Parathyroid adenoma (tissue), 2 donors: ENCODE data around the gene TTL.

Source experiments
- H2AFZ ChIP-seq: fragments of 300-600 bp; sonication (generic); one replicate; pipeline ENCODE4 v1.7.0; 2017; ENCODE audit warnings: antibody characterized with exemption, mild to moderate bottlenecking
- H3K27ac ChIP-seq: fragments of 300-600 bp; sonication (generic); one replicate; pipeline ENCODE4 v1.7.0; 2017
- H3K27me3 ChIP-seq: fragments of 300-600 bp; sonication (generic); one replicate; pipeline ENCODE4 v1.7.0; 2017; ENCODE audit warnings: low read length; ENCODE audit not compliant: control insufficient read depth, insufficient read depth
- H3K36me3 ChIP-seq: fragments of 300-600 bp; sonication (generic); one replicate; pipeline ENCODE4 v1.7.0; 2017; ENCODE audit warnings: low read length; ENCODE audit not compliant: control insufficient read depth, insufficient read depth
- H3K4me1 ChIP-seq: fragments of 300-600 bp; sonication (generic); one replicate; pipeline ENCODE4 v1.7.0; 2017; ENCODE audit warnings: control low read depth
- H3K4me2 ChIP-seq: fragments of 300-600 bp; sonication (generic); one replicate; pipeline ENCODE4 v1.7.0; 2017; ENCODE audit warnings: low read length
- H3K4me3 ChIP-seq: fragments of 300-600 bp; sonication (generic); one replicate; pipeline ENCODE4 v1.7.0; 2017; ENCODE audit warnings: low read depth, low read length
- H3K79me2 ChIP-seq: fragments of 300-600 bp; sonication (generic); one replicate; pipeline ENCODE4 v1.7.0; 2017; ENCODE audit warnings: control low read depth
- H3K9ac ChIP-seq: fragments of 300-600 bp; sonication (generic); one replicate; pipeline ENCODE4 v1.7.0; 2017; ENCODE audit warnings: mild to moderate bottlenecking
- H3K9me3 ChIP-seq: fragments of 300-600 bp; sonication (generic); one replicate; pipeline ENCODE4 v1.7.0; 2017; ENCODE audit warnings: low read length; ENCODE audit not compliant: control insufficient read depth
- CTCF ChIP-seq: fragments of 300-600 bp; sonication (generic); IDR thresholded peaks from one replicate; pipeline ENCODE4 v1.7.0; 2017; ENCODE audit warnings: antibody characterized with exemption, mild to moderate bottlenecking
- donor health status: primary hyperparathyroidism.

Gene TTL

DNA sequence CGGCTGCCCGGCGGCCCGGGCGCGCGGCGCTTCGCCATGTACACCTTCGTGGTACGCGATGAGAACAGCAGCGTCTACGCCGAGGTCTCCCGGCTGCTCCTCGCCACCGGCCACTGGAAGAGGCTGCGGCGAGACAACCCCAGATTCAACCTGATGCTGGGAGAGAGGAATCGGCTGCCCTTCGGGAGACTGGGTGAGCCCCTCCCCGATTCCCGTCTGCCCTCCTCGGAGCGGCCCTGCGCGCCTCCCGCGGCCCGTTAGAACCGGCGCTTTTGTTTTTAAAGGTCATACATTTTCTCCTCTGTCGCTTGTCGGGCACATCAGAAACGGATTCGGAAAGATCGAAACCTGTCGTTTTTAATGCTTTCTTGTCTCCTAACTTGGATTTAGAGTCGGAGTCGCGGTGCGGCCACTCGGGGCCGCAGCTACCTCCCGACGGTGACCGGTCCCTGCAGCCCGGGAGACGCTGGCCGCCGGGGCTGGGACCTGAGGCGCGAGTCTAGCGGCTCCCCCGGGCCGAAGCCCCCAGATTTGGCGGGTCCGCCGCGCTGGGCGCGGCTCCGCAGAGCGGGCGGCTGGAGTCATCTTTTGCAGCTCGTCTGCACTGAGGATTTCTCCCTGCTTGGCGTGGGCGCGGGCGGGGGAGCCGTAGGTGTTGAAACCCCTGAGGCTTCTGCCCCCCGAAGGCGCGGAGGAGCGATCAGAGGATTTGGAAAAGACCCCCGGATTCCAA is 519 bp downstream of the TTL start:
- H2AFZ ChIP-seq = peak overlapping the region; percentile 95
- H3K9me3 ChIP-seq = no peaks in the 10 kb centered on the region
- H3K36me3 ChIP-seq = no peaks in the 10 kb centered on the region
- TF ChIP-seq CTCF = no peak
- no peak overlapping the region for H3K9ac ChIP-seq
- H3K79me2 ChIP-seq = peaks cover 14% of the 10 kb centered on the region
- H3K27me3 ChIP-seq = no peaks in the 10 kb centered on the region
- H3K4me1 ChIP-seq = peaks cover 5% of the 10 kb centered on the region
- H3K27ac ChIP-seq = peak overlapping the region; percentile 52
- H3K4me3 ChIP-seq = peak overlapping the region; percentile 64
- peak overlapping the region; percentile 89 for H3K4me2 ChIP-seq

- Histone ChIP-seq H3K79me2 (peaks cover 18% of the 10 kb centered on the region), H3K36me3 (no peaks in the 10 kb centered on the region), H3K9me3 (no peaks in the 10 kb centered on the region), H3K27ac (no peak overlapping the region), H3K27me3 (no peaks in the 10 kb centered on the region), H3K9ac (no peak overlapping the region), H3K4me3 (peak overlapping the region; percentile 64), H3K4me1 (peaks cover 5% of the 10 kb centered on the region), H3K4me2 (peak overlapping the region; percentile 89), H2AFZ (peak overlapping the region; percentile 95)
- no peak for TF ChIP-seq CTCF
These were observed 1.1 kb downstream of the TTL start for GRCh38 chr2:112483042-112483473.

GRCh38 chr2:112483831-112484230 is 1.9 kb downstream of the TTL start:
- no peaks in the 10 kb centered on the region for H3K9me3 ChIP-seq
- no peak overlapping the region for H3K27ac ChIP-seq
- no peaks in the 10 kb centered on the region for H3K27me3 ChIP-seq
- H2AFZ ChIP-seq = no peak overlapping the region
- no peaks in the 10 kb centered on the region for H3K36me3 ChIP-seq
- H3K4me3 ChIP-seq = no peak overlapping the region
- peaks cover 18% of the 10 kb centered on the region for H3K79me2 ChIP-seq
- no peak for TF ChIP-seq CTCF
- no peak overlapping the region for H3K4me2 ChIP-seq
- H3K9ac ChIP-seq = no peak overlapping the region
- peaks cover 5% of the 10 kb centered on the region for H3K4me1 ChIP-seq

DNA sequence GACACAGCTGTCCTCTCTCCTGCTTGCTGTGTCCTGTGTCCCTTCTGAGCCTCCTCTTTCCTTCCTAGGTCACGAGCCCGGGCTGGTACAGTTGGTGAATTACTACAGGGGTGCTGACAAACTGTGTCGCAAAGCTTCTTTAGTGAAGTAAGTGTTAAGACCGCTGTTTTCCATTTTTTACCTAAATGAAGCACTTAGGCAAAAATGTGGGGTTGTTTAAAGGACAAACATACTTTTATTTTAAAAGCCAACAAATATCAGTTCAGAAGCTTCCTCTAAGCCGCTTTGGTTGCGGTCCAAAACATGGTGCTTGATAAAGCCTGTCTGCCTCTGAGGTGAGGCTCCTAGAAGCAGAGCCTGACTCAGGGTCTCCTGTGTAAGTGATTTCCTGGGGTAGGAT is 3.9 kb downstream of the TTL start:
- Histone ChIP-seq H3K27ac (no peak overlapping the region), H3K4me3 (no peak overlapping the region), H3K9me3 (no peaks in the 10 kb centered on the region), H3K4me1 (peaks cover 5% of the 10 kb centered on the region), H3K4me2 (no peak overlapping the region), H3K79me2 (peaks cover 18% of the 10 kb centered on the region), H3K36me3 (no peaks in the 10 kb centered on the region), H3K27me3 (no peaks in the 10 kb centered on the region), H3K9ac (no peak overlapping the region), H2AFZ (no peak overlapping the region)
- TF ChIP-seq CTCF = no peak

- no peak overlapping the region for H3K4me3 ChIP-seq
- TF ChIP-seq CTCF = no peak
- H3K27me3 ChIP-seq = no peaks in the 10 kb centered on the region
- H2AFZ ChIP-seq = no peak overlapping the region
- H3K36me3 ChIP-seq = no peaks in the 10 kb centered on the region
- peaks cover 18% of the 10 kb centered on the region for H3K79me2 ChIP-seq
- H3K9me3 ChIP-seq = no peaks in the 10 kb centered on the region
- no peak overlapping the region for H3K9ac ChIP-seq
- no peak overlapping the region for H3K27ac ChIP-seq
- H3K4me1 ChIP-seq = peaks cover 5% of the 10 kb centered on the region
- H3K4me2 ChIP-seq = no peak overlapping the region
These were observed 4.9 kb downstream of the TTL start for GRCh38 chr2:112486895-112487294.
